LHCN-M2 (cell line): ENCODE measurements around the gene CPNE6. TPM values are rescaled to one million over a fixed set of nuclear protein-coding genes. Genes with fewer than 3 reads are reported as not detected.

Experiments
- DNase-seq: peaks from one replicate; pipeline ENCODE4 v3.0.0-alpha.2; 2012; ENCODE audit warnings: low read depth
- total RNA-seq: library from RNA; depleted of rRNA; stranded (reverse); fragments of >200 nt; gene quantifications from 2 replicates; pipeline ENCODE4 v1.2.3, GENCODE V29; 2014; rRNA removed

CPNE6 gene
- total RNA-seq, 1 experiment from 2014 or later: not detected

DNA sequence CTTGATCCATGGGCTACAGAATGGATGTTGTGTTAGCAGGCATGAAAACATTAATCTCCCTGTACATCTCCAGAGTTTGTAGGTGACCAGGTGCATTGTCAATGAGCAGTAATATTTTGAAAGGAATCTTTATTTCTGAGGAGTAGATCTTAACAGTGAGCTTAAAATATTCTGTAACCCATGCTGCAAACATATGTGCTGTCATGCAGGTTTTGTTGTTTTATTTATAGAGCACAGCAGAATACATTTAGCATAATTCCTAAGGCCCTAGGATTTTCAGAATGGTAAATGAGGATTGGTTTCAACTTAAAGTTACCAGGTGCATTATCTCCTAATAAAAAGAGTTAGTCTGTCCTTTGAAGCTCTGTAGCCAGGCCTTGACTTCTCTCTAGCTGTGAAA is 55.6 kb downstream of the CPNE6 start:
- no peak for DNase-seq

DNA sequence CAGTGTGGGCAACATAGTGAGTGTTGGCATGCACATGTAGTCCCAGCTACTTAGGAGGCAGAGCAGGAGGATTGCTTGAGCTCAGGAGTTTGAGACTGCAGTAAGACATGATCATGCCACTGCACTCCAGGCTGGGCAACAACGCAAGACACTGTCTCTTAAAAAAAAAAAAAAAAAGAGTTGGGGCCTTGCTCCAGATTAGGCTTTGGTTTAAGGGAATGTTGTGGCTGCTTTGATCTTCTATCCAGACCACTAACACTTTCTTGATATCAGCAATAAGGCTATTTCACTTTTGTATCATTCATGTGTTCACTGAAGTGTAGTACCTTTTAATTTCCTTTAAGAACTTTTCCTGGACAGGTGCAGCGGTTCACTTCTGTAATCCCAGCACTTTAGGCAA is 56.3 kb downstream of the CPNE6 start:
- no peak for DNase-seq

Other genes with a start within 250 kb of the CPNE6 start
- 42.1 and 50.6 TPM in 2 replicates for gene DHRS4, start 117.8 kb upstream of the CPNE6 start, total RNA-seq
- 6.2 and 10.3 TPM in 2 replicates for gene DHRS4L2, start 82.6 kb upstream of the CPNE6 start, total RNA-seq
- gene CARMIL3, start 19.6 kb upstream of the CPNE6 start, total RNA-seq: under 0.01 TPM in 1 of 2 replicates, not detected in the other
- 5.1 and 9.4 TPM in 2 replicates for gene PCK2, start 22.7 kb downstream of the CPNE6 start, total RNA-seq
- gene DCAF11, start 43.2 kb downstream of the CPNE6 start, total RNA-seq: 52.8 and 64.6 TPM in 2 replicates
- 1.6 and 3.0 TPM in 2 replicates for gene NRL, start 43.4 kb downstream of the CPNE6 start, total RNA-seq
- 8.0 and 12.9 TPM in 2 replicates for gene FITM1, start 59.1 kb downstream of the CPNE6 start, total RNA-seq
- 90.0 and 143 TPM in 2 replicates for gene PSME1, start 64.6 kb downstream of the CPNE6 start, total RNA-seq
- gene EMC9, start 70.0 kb downstream of the CPNE6 start, total RNA-seq: 25.2 and 25.6 TPM in 2 replicates
- gene PSME2, start 75.0 kb downstream of the CPNE6 start, total RNA-seq: 48.4 and 81.9 TPM in 2 replicates
- 44.2 and 82.1 TPM in 2 replicates for gene RNF31, start 75.9 kb downstream of the CPNE6 start, total RNA-seq
- gene IRF9, start 89.7 kb downstream of the CPNE6 start, total RNA-seq: 43.3 and 70.1 TPM in 2 replicates
- 1.6 and 5.5 TPM in 2 replicates for gene REC8, start 100.5 kb downstream of the CPNE6 start, total RNA-seq
- gene IPO4, start 117.3 kb downstream of the CPNE6 start, total RNA-seq: 75.0 and 87.9 TPM in 2 replicates
- 84.2 and 85.8 TPM in 2 replicates for gene TM9SF1, start 123.9 kb downstream of the CPNE6 start, total RNA-seq
- not detected in 2 replicates for gene TSSK4, start 134.1 kb downstream of the CPNE6 start, total RNA-seq
- 48.6 and 54.1 TPM in 2 replicates for gene CHMP4A, start 141.9 kb downstream of the CPNE6 start, total RNA-seq
- gene MDP1, start 144.5 kb downstream of the CPNE6 start, total RNA-seq: 16.6 and 18.5 TPM in 2 replicates
- gene NEDD8, start 160.8 kb downstream of the CPNE6 start, total RNA-seq: 260 and 318 TPM in 2 replicates
- 83.1 and 87.8 TPM in 2 replicates for gene GMPR2, start 161.4 kb downstream of the CPNE6 start, total RNA-seq
- gene TINF2, start 171.1 kb downstream of the CPNE6 start, total RNA-seq: 55.9 and 56.6 TPM in 2 replicates
- gene TGM1, start 191.6 kb downstream of the CPNE6 start, total RNA-seq: 0.38 and 2.5 TPM in 2 replicates
- 29.0 and 29.4 TPM in 2 replicates for gene RABGGTA, start 200.0 kb downstream of the CPNE6 start, total RNA-seq
- gene DHRS1, start 228.2 kb downstream of the CPNE6 start, total RNA-seq: 14.4 and 16.1 TPM in 2 replicates
- gene NOP9, start 228.3 kb downstream of the CPNE6 start, total RNA-seq: 23.0 and 23.7 TPM in 2 replicates
- gene CIDEB, start 236.4 kb downstream of the CPNE6 start, total RNA-seq: 0.34 TPM in 1 of 2 replicates, not detected in the other
- gene LTB4R2, start 238.6 kb downstream of the CPNE6 start, total RNA-seq: 2.4 and 2.5 TPM in 2 replicates
- gene LTB4R, start 239.9 kb downstream of the CPNE6 start, total RNA-seq: 0.90 and 1.7 TPM in 2 replicates